Mesothelial cell of epicardium (in vitro differentiated cells): ENCODE measurements around the gene TUBB6. TPM values are rescaled to one million over a fixed set of nuclear protein-coding genes. Genes with fewer than 3 reads are reported as not detected.

Experiments used
- DNase-seq, 2 experiments: peaks; one replicate each; pipeline ENCODE4 v3.0.0; 2021; ENCODE audit warnings: low spot score in 2 of 2; ENCODE audit not compliant: unreplicated experiment in 2 of 2
- H3K27ac Mint-ChIP-seq: 2 replicates; pipeline ENCODE4 v1.8.0; 2021; ENCODE audit warnings: mixed read lengths
- H3K27me3 Mint-ChIP-seq: 2 replicates; pipeline ENCODE4 v1.8.0; 2021; ENCODE audit warnings: low read depth, mixed read lengths
- H3K36me3 Mint-ChIP-seq: 2 replicates; pipeline ENCODE4 v1.8.0; 2021; ENCODE audit warnings: mixed read lengths
- H3K4me1 Mint-ChIP-seq: 2 replicates; pipeline ENCODE4 v1.8.0; 2021; ENCODE audit warnings: mixed read lengths
- H3K4me3 Mint-ChIP-seq: 2 replicates; pipeline ENCODE4 v1.8.0; 2021; ENCODE audit warnings: mild to moderate bottlenecking, moderate library complexity, mixed read lengths
- H3K9me3 Mint-ChIP-seq: 2 replicates; pipeline ENCODE4 v1.8.0; 2021; ENCODE audit warnings: mixed read lengths
- CTCF ChIP-seq: fragments of 200-600 bp; sonication (generic); IDR thresholded peaks from one replicate; pipeline ENCODE4 v1.5.0; 2021; ENCODE audit warnings: antibody characterized with exemption; ENCODE audit not compliant: unreplicated experiment
- total RNA-seq: library from RNA; stranded (reverse); gene quantifications from 3 replicates; pipeline ENCODE4 v1.2.1, GENCODE V29; 2021

The TUBB6 gene
- total RNA-seq, 1 donor from 2014 or later: 55.0 TPM

GRCh38 chr18:12301263-12302005 is 6.6 kb upstream of the TUBB6 start:
- no peak for TF ChIP-seq CTCF

GRCh38 chr18:12302391-12303147 is 5.5 kb upstream of the TUBB6 start:
- peaks cover 30% of the 10 kb centered on the region for H3K27me3 Mint-ChIP-seq
- no peak overlapping the region for H3K4me3 Mint-ChIP-seq
- H3K4me1 Mint-ChIP-seq: peaks cover 21% of the 10 kb centered on the region
- no peak for DNase-seq
- H3K27ac Mint-ChIP-seq: no peak overlapping the region
- H3K36me3 Mint-ChIP-seq: no peaks in the 10 kb centered on the region
- peaks cover 4% of the 10 kb centered on the region for H3K9me3 Mint-ChIP-seq
- TF ChIP-seq CTCF: no peak

More at GRCh38 chr18:12301263-12302005, 6.6 kb upstream of the TUBB6 start:
- Mint-ChIP-seq H3K9me3 (peaks cover 4% of the 10 kb centered on the region), H3K4me1 (peaks cover 15% of the 10 kb centered on the region), H3K27me3 (peaks cover 19% of the 10 kb centered on the region), H3K27ac (no peak overlapping the region), H3K36me3 (no peaks in the 10 kb centered on the region), H3K4me3 (no peak overlapping the region)
- DNase-seq: no peak

GRCh38 chr18:12304351-12305210 is 3.5 kb upstream of the TUBB6 start:
- Mint-ChIP-seq H3K27me3 (peaks cover 35% of the 10 kb centered on the region), H3K36me3 (peaks cover 3% of the 10 kb centered on the region), H3K9me3 (no peaks in the 10 kb centered on the region), H3K4me1 (peaks cover 24% of the 10 kb centered on the region), H3K4me3 (no peak overlapping the region), H3K27ac (no peak overlapping the region)
- DNase-seq: no peak
- no peak for TF ChIP-seq CTCF

- Mint-ChIP-seq H3K27me3 (peaks cover 32% of the 10 kb centered on the region), H3K4me1 (peaks cover 27% of the 10 kb centered on the region)
Observed at GRCh38 chr18:12305211-12305610, 2.8 kb upstream of the TUBB6 start.

More at GRCh38 chr18:12305211-12305610, 2.8 kb upstream of the TUBB6 start:
- DNase-seq: no peak
- H3K36me3 Mint-ChIP-seq: peaks cover 6% of the 10 kb centered on the region
- no peak overlapping the region for H3K4me3 Mint-ChIP-seq
- H3K9me3 Mint-ChIP-seq: no peaks in the 10 kb centered on the region
- H3K27ac Mint-ChIP-seq: no peak overlapping the region
- TF ChIP-seq CTCF: no peak
